ENCODE results near the gene JMJD6.

The JMJD6 gene

DNA sequence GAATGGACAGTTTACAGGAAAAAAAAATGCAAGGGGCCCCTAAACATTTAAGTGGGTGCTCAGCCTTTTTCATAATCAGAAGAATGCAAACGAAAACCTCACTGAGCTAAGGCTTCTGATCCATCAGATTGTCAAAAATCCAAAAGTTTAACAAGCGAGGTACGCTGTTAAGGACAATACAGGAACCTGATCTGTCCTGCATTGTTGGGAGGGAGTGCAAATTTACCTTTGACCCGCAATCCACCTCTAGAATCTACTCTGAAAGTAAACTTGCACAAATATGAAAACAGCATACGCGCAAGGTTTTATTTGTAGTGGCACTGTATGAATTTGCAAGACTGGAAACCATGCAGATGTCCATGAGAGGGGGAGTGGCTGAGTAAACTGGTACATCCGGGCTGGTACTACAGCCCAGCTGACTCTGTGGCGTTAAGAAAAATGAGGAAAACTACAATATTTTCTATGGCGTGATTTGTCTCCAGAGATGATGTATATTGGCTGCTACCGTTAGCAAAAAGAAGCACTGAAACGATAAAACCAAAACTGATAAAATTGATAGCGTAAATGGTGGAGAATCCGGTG, 54.0 kb downstream of the JMJD6 start:
- no peak for ATAC-seq
- H3K36me3 Mint-ChIP-seq, result peaks cover 7% of the 10 kb centered on the region
- no peak for DNase-seq (ENCODE audit: low spot score in 2 of 2)
- H3K27ac Mint-ChIP-seq, result peak overlapping the region; percentile 96
- peak overlapping the region; percentile 79 for H3K4me3 Mint-ChIP-seq
- H3K9me3 Mint-ChIP-seq, result no peaks in the 10 kb centered on the region
- peaks cover 24% of the 10 kb centered on the region for H3K4me1 Mint-ChIP-seq

DNA sequence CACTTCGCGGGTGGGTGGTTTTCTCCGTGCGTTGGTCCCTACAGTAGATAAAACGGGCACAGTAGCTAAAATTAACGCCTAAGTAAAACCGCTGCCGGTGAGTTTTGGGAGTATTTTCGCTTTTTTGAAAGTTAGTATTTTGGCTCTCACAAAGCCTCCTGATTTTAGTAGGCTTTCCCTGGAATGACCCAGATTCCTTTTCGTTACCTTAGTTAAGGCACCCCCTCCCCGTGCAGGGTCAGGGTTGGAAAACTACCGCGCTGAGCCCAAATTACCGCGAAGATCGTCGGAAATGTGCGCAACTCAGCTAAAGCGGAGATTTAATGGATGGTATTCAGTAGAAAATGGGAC, 54.5 kb downstream of the JMJD6 start:
- DNase-seq (ENCODE audit: low spot score in 2 of 2), result no peak
- peaks cover 7% of the 10 kb centered on the region for H3K36me3 Mint-ChIP-seq
- H3K27ac Mint-ChIP-seq, result peak overlapping the region; percentile 96
- peaks cover 24% of the 10 kb centered on the region for H3K4me1 Mint-ChIP-seq
- H3K9me3 Mint-ChIP-seq, result no peaks in the 10 kb centered on the region
- peak; percentile 1 for ATAC-seq
- H3K4me3 Mint-ChIP-seq, result peak overlapping the region; percentile 79

DNA sequence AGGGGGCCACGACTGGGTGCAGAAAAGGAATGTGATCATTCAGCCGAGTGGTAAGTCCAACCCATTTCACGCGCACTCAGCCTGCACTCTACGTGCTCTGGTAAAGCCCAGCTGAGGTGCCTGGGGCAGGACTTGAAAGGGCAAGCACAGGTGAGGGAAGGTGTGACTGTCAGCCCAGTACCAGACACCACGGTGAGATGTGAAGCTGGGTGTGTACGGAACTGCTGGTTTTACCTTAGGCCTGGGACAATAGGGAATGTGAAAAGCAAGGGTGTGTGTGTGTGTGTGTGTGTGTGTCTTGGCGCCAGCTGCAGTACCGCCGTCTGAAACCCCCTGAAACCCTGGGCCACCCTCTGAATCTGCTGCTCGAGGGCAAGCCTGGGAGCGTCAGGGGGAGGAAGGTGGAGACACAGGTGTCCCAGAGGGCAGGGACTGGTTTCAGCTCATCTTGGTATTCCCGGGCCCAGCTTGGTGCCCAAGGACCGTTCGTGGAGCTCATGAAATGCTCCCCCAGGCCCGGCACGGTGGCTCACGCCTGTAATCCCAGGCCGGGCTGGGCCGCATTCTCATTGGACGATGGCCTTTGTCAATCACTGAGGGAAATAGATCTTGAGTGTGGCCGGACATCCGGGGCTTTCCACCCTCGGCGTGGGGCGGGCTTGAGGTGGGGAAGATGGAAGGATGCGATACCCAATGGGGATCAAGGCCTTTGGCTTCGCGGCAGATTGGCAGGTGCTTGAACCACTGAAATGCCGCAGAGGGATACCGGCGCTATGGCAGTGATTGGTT, 55.1 kb downstream of the JMJD6 start:
- Mint-ChIP-seq H3K9me3 (no peaks in the 10 kb centered on the region), H3K4me3 (peak overlapping the region; percentile 79), H3K27ac (peak overlapping the region; percentile 96), H3K36me3 (peaks cover 7% of the 10 kb centered on the region), H3K4me1 (peaks cover 24% of the 10 kb centered on the region)
- DNase-seq (ENCODE audit: low spot score in 2 of 2) (peak; percentile 95 to 99), ATAC-seq (peak; percentile 99)

GRCh38 chr17:76670718-76671122, 55.7 kb downstream of the JMJD6 start:
- ATAC-seq (no peak), DNase-seq (ENCODE audit: low spot score in 2 of 2) (no peak)
- Mint-ChIP-seq H3K27ac (peak overlapping the region; percentile 96), H3K9me3 (no peaks in the 10 kb centered on the region), H3K4me1 (peaks cover 24% of the 10 kb centered on the region), H3K4me3 (peak overlapping the region; percentile 79), H3K36me3 (peaks cover 7% of the 10 kb centered on the region)

DNA sequence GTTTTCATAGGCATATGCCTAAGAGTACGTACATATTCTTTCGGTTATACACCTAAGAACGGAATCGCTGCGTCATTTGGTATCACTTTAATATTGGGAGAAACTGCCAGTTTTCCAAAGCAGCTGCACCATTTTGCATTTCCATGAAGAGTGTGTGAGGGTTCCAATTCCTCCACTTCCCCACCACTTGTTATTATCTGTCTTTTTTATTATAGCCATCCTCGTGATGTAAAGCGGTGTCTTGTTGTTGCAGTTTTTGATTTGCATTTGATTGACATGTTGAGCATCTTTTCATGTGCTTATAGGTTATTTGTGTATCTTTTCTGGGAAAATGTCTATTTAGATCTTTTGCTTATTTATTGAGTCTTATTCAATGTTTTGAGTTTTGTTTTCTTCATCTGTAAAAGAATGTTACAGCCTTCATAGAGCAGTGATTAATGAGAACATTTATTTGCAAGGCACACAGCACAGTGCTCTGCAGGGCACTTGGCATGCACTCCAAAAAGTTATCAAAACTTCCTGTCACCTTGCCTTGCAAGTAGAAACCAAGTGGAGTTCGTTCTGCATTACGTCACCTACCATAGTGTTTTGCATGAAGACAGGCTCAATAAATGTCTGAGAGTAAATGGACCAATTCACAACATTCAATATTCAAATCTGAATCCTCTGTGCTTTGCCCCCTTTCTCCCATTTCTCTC, 56.2 kb downstream of the JMJD6 start:
- H3K36me3 Mint-ChIP-seq, result peaks cover 7% of the 10 kb centered on the region
- H3K4me1 Mint-ChIP-seq, result peaks cover 24% of the 10 kb centered on the region
- H3K4me3 Mint-ChIP-seq, result peak overlapping the region; percentile 79
- no peak for DNase-seq (ENCODE audit: low spot score in 2 of 2)
- peak overlapping the region; percentile 96 for H3K27ac Mint-ChIP-seq
- no peaks in the 10 kb centered on the region for H3K9me3 Mint-ChIP-seq
- ATAC-seq, result no peak
